ENCODE data around the gene RS1. TPM values are rescaled to one million over a fixed set of nuclear protein-coding genes. Genes with fewer than 3 reads are reported as not detected.

Gene RS1
- total and polyA plus RNA-seq, 10 of the 15 experiments (the other 5 are each of a cell fraction or from before 2014, with no cell fraction given) = 0.04 to 0.26 TPM; not detected in 8

- 66% methylated on average over 7 of the region's 7 CpGs for WGBS (ENCODE audit: insufficient coverage, insufficient replicate concordance, low lambda C conversion rate, missing lambda C conversion rate)
- H3K79me2 ChIP-seq (ENCODE audit: control insufficient read depth, insufficient read depth, low read length) = no peaks in the 10 kb centered on the region
- no peaks in the 10 kb centered on the region for H3K9me3 ChIP-seq (replicated peaks; ENCODE audit: control insufficient read depth, insufficient read depth, low read length)
- no peak overlapping the region for H3K9ac ChIP-seq (ENCODE audit: control insufficient read depth, insufficient read depth, low read length)
- FAIRE-seq = no peak
- H3K27me3 ChIP-seq (replicated peaks in 1 of 2; ENCODE audit: control insufficient read depth in 2 of 2, insufficient read depth in 2 of 2, low read length in 1 of 2) = no peaks in the 10 kb centered on the region
- H2AFZ ChIP-seq (ENCODE audit: control insufficient read depth, low read depth, low read length) = no peak overlapping the region
- no TSS peak for BruUV-seq (replicated peaks)
- ChIA-PET CTCF (no interaction called here), SMC1A (ENCODE audit: uncharacterized antibody, unreplicated experiment) (no interaction called here), RAD21 (ENCODE audit: unreplicated experiment) (no interaction called here), POLR2A (no interaction called here)
- intact Hi-C loops (cut with micrococcal nuclease; ENCODE audit: unreplicated experiment) = no loop called here
- H3K27ac ChIP-seq (ENCODE audit: control insufficient read depth, insufficient read depth) = no peak overlapping the region
- no peak for TF ChIP-seq REST (IDR thresholded peaks at IDR 0.05; ENCODE audit: low read depth, low read length)
- no peak for TF ChIP-seq YBX1 (IDR thresholded peaks at IDR 0.05)
- no peak for TF ChIP-seq SUZ12 (IDR thresholded peaks at IDR 0.05; ENCODE audit: unreplicated experiment)
- no peak for TF ChIP-seq RCOR1 (conservative IDR thresholded peaks at IDR 0.05; ENCODE audit: low read depth, low read length)
- TF ChIP-seq ZBTB11 (CRISPR knock-in tag; IDR thresholded peaks at IDR 0.05) = no peak
- TF ChIP-seq MEF2A (IDR thresholded peaks at IDR 0.05; ENCODE audit: insufficient read depth, low read depth, low read length) = no peak
- TF ChIP-seq MAX (IDR thresholded peaks at IDR 0.05; ENCODE audit: low read depth, low read length) = no peak
- H3K4me2 ChIP-seq (ENCODE audit: control insufficient read depth, insufficient read depth) = no peak overlapping the region
- no peak for ATAC-seq
- no peaks in the 10 kb centered on the region for H3K36me3 ChIP-seq (ENCODE audit: control insufficient read depth in 2 of 2, insufficient read depth in 2 of 2, low read length in 1 of 2)
- no peaks in the 10 kb centered on the region; the same call in 1 of the 2 replicates for H3K4me1 ChIP-seq (ENCODE audit: control insufficient read depth, insufficient read depth, low read length)
- in situ Hi-C loops (cut with MboI) = no loop called here
- H4K20me1 ChIP-seq (ENCODE audit: control insufficient read depth, insufficient read depth) = no peaks in the 10 kb centered on the region
- DNase-seq (ENCODE audit: low read depth, low spot score) = no peak
- no peak overlapping the region for H3K4me3 ChIP-seq
These were observed 16.1 kb upstream of the RS1 start for GRCh38 chrX:18687856-18688495.

Measured in GM12878 (cell line).